IMR-90 (cell line): ENCODE measurements around the gene RPGRIP1L. TPM values are rescaled to one million over a fixed set of nuclear protein-coding genes. Genes with fewer than 3 reads are reported as not detected.

Experiments used
- ATAC-seq: fragments of 200-7000 bp; cut with Tn5 transposase; 2 replicates; pipeline ENCODE4 v1.9.1; 2020; ENCODE audit warnings: low read depth, mild to moderate bottlenecking, moderate library complexity
- BruUV-seq: library from RNA; stranded (reverse); fragments of 400-500 nt; replicated peaks from 2 replicates; lab custom pipeline; 2021; lab: Mats Ljungman, UMichigan
- CTCF ChIA-PET: fragments of 300-600 bp; formaldehyde crosslinking; extraction: SDS; loops from one replicate; lab custom pipeline; 2021; ENCODE audit warnings: antibody characterized with exemption; lab: Yijun Ruan, JAX
- POLR2A ChIA-PET: fragments of 300-600 bp; sonication (Branson Sonifier 250); formaldehyde crosslinking; loops from one replicate; lab custom pipeline; 2022; ENCODE audit warnings: antibody characterized with exemption; ENCODE audit not compliant: unreplicated experiment; lab: Charles Lee
- DNase-seq: peaks from one replicate; pipeline ENCODE4 v3.0.0; 2013
- H2AFZ ChIP-seq: replicated peaks from 2 replicates; pipeline ENCODE3; 2013; ENCODE audit warnings: low read length, mild to moderate bottlenecking; ENCODE audit not compliant: poor library complexity
- H2AK5ac ChIP-seq: 2 replicates; pipeline ENCODE4 v1.6.1; 2013; ENCODE audit warnings: low read depth, low read length, inconsistent platforms
- H2AK9ac ChIP-seq: replicated peaks from 2 replicates; pipeline ENCODE3; 2013; ENCODE audit warnings: mild to moderate bottlenecking, low read depth, low read length, moderate library complexity; ENCODE audit not compliant: poor library complexity
- H2BK120ac ChIP-seq: 2 replicates; pipeline ENCODE4 v1.6.1; 2013; ENCODE audit warnings: low read depth, low read length, inconsistent platforms
- H2BK15ac ChIP-seq: 3 replicates; pipeline ENCODE4 v1.6.1; 2013; ENCODE audit warnings: low read depth, low read length, inconsistent platforms
- H2BK20ac ChIP-seq: 2 replicates; pipeline ENCODE4 v1.6.1; 2013; ENCODE audit warnings: low read depth, mild to moderate bottlenecking, inconsistent platforms, low read length, moderate library complexity
- H2BK5ac ChIP-seq: 2 replicates; pipeline ENCODE4 v1.6.1; 2013; ENCODE audit warnings: mild to moderate bottlenecking, low read depth, low read length, inconsistent platforms; ENCODE audit not compliant: poor library complexity, severe bottlenecking
- H3K14ac ChIP-seq: replicated peaks from 2 replicates; pipeline ENCODE4 v1.6.1; 2013; ENCODE audit warnings: low read depth, low read length, inconsistent platforms
- H3K18ac ChIP-seq: 2 replicates; pipeline ENCODE4 v1.6.1; 2013; ENCODE audit warnings: low read depth, low read length, control low read depth
- H3K23ac ChIP-seq: 2 replicates; pipeline ENCODE4 v1.6.1; 2013; ENCODE audit warnings: low read depth, low read length, inconsistent platforms
- H3K27ac ChIP-seq: 2 replicates; pipeline ENCODE4 v1.5.1; 2013; ENCODE audit warnings: mild to moderate bottlenecking, control low read depth, low read length; ENCODE audit not compliant: insufficient read depth
- H3K27me3 ChIP-seq: 2 replicates; pipeline ENCODE4 v1.6.1; 2013; ENCODE audit warnings: low read length; ENCODE audit not compliant: control insufficient read depth, insufficient read depth
- H3K36me3 ChIP-seq: 2 replicates; pipeline ENCODE4 v1.6.1; 2013; ENCODE audit warnings: low read length, mixed read lengths; ENCODE audit not compliant: control insufficient read depth, insufficient read depth
- H3K4ac ChIP-seq: 2 replicates; pipeline ENCODE4 v1.6.1; 2013; ENCODE audit warnings: low read depth, low read length, inconsistent platforms
- H3K4me1 ChIP-seq: 2 replicates; pipeline ENCODE4 v1.6.1; 2013; ENCODE audit warnings: low read length, mixed read lengths; ENCODE audit not compliant: control insufficient read depth, insufficient read depth
- H3K4me2 ChIP-seq: 2 replicates; pipeline ENCODE4 v1.6.1; 2013; ENCODE audit warnings: low read depth, mild to moderate bottlenecking, control low read depth, low read length, moderate library complexity
- H3K4me3 ChIP-seq: 2 replicates; pipeline ENCODE4 v1.5.1; 2013; ENCODE audit warnings: low read depth, mild to moderate bottlenecking, control low read depth, low read length, moderate library complexity; ENCODE audit not compliant: insufficient read depth
- H3K56ac ChIP-seq: 2 replicates; pipeline ENCODE4 v1.6.1; 2013; ENCODE audit warnings: low read length, inconsistent platforms; ENCODE audit not compliant: insufficient read depth; ENCODE audit errors: extremely low read depth
- H3K79me1 ChIP-seq, 2 experiments: 2 replicates each; pipeline ENCODE4 v1.6.1; 2013; ENCODE audit warnings: low read length in 2 of 2, inconsistent platforms in 1 of 2, low read depth in 1 of 2
- H3K9ac ChIP-seq: 2 replicates; pipeline ENCODE4 v1.6.1; 2013; ENCODE audit warnings: low read depth, low read length, control low read depth
- H3K9me1 ChIP-seq: 2 replicates; pipeline ENCODE4 v1.6.1; 2013; ENCODE audit warnings: low read length, inconsistent platforms; ENCODE audit not compliant: insufficient read depth
- H3K9me3 ChIP-seq: 2 replicates; pipeline ENCODE4 v1.6.1; 2013; ENCODE audit warnings: low read length; ENCODE audit not compliant: control insufficient read depth, insufficient read depth
- H4K20me1 ChIP-seq: 2 replicates; pipeline ENCODE4 v1.6.1; 2013; ENCODE audit warnings: low read length, inconsistent platforms; ENCODE audit not compliant: insufficient read depth
- H4K5ac ChIP-seq: 2 replicates; pipeline ENCODE4 v1.6.1; 2013; ENCODE audit warnings: mild to moderate bottlenecking, low read depth, low read length, control low read depth
- H4K8ac ChIP-seq, 2 experiments: 2 replicates each; pipeline ENCODE4 v1.6.1; 2013; ENCODE audit warnings: low read depth in 2 of 2, low read length in 2 of 2, control low read depth in 1 of 2, inconsistent platforms in 1 of 2
- H4K91ac ChIP-seq: 2 replicates; pipeline ENCODE4 v1.6.1; 2013; ENCODE audit warnings: low read depth, low read length, inconsistent platforms; ENCODE audit not compliant: insufficient read depth
- CEBPB ChIP-seq: IDR thresholded peaks from 2 replicates; pipeline ENCODE4 v1.6.1; 2012; ENCODE audit warnings: low read depth, low read length, improper control_type of control experiment
- CHD1 ChIP-seq: IDR thresholded peaks from 2 replicates; pipeline ENCODE4 v1.6.1; 2012; ENCODE audit warnings: low read depth, low read length, improper control_type of control experiment
- CTCF ChIP-seq: conservative IDR thresholded peaks from 2 replicates; pipeline ENCODE4 v1.5.1; 2012; ENCODE audit warnings: mild to moderate bottlenecking, low read depth, low read length, improper control_type of control experiment
- ELK1 ChIP-seq: fragments of 150-350 bp; IDR thresholded peaks from 2 replicates; pipeline ENCODE4 v1.6.1; 2016; ENCODE audit warnings: low read depth, mild to moderate bottlenecking, low read length, moderate library complexity, borderline replicate concordance
- FOS ChIP-seq: fragments of 150-350 bp; IDR thresholded peaks from 2 replicates; pipeline ENCODE4 v1.6.1; 2016; ENCODE audit warnings: low read depth, low read length
- MAFK ChIP-seq: IDR thresholded peaks from 2 replicates; pipeline ENCODE4 v1.6.1; 2012; ENCODE audit warnings: low read depth, low read length, improper control_type of control experiment
- MAZ ChIP-seq: IDR thresholded peaks from 2 replicates; pipeline ENCODE4 v1.6.1; 2012; ENCODE audit warnings: low read depth, mild to moderate bottlenecking, low read length, improper control_type of control experiment, moderate library complexity, borderline replicate concordance
- MXI1 ChIP-seq: IDR thresholded peaks from 2 replicates; pipeline ENCODE4 v1.6.1; 2012; ENCODE audit warnings: low read depth, mild to moderate bottlenecking, low read length, moderate library complexity, borderline replicate concordance
- NFE2L2 ChIP-seq: fragments of 150-350 bp; IDR thresholded peaks from 2 replicates; pipeline ENCODE4 v1.6.1; 2016; ENCODE audit warnings: low read depth, mild to moderate bottlenecking, low read length
- POLR2A ChIP-seq: IDR thresholded peaks from 2 replicates; pipeline ENCODE4 v1.6.1; 2012; ENCODE audit warnings: mild to moderate bottlenecking, low read depth, low read length
- RAD21 ChIP-seq: IDR thresholded peaks from 2 replicates; pipeline ENCODE4 v1.6.1; 2012; ENCODE audit warnings: low read length, improper control_type of control experiment
- RCOR1 ChIP-seq: IDR thresholded peaks from 2 replicates; pipeline ENCODE4 v1.6.1; 2012; ENCODE audit warnings: mild to moderate bottlenecking, low read length, improper control_type of control experiment; ENCODE audit not compliant: insufficient replicate concordance
- RFX5 ChIP-seq: IDR thresholded peaks from 2 replicates; pipeline ENCODE4 v1.8.0; 2012; ENCODE audit warnings: low read depth, mild to moderate bottlenecking, low read length, moderate library complexity
- SMC3 ChIP-seq: fragments of 150-350 bp; IDR thresholded peaks from 2 replicates; pipeline ENCODE4 v1.6.1; 2016; ENCODE audit warnings: low read depth, mild to moderate bottlenecking, antibody characterized with exemption, low read length, moderate library complexity
- USF2 ChIP-seq: fragments of 150-350 bp; IDR thresholded peaks from 2 replicates; pipeline ENCODE4 v1.6.1; 2017; ENCODE audit warnings: mild to moderate bottlenecking, antibody characterized with exemption, low read length, low read depth
- WGBS, 2 experiments: methylation state at CpG; one replicate each; pipeline versions ENCODE4 v1.1.5 to v1.1.7; 2013; ENCODE audit warnings: missing lambda C conversion rate in 2 of 2; ENCODE audit not compliant: insufficient read length in 1 of 2; ENCODE audit errors: extremely low coverage in 2 of 2; 5-methylcytosine and 5-hydroxymethylcytosine counted together
- dilution Hi-C: fragments of 300-500 bp; cut with HindIII; formaldehyde crosslinking; loops from one replicate; pipeline ENCODE4 v1.14.3; 2018; ENCODE audit warnings: low sequenced_read_pairs; ENCODE audit not compliant: unreplicated experiment
- in situ Hi-C: fragments of 300-500 bp; cut with MboI; formaldehyde crosslinking; loops from 3 replicates; pipeline ENCODE4 v1.14.3; 2019; ENCODE audit warnings: low sequenced_read_pairs, inconsistent platforms, mixed read lengths
- intact Hi-C: fragments of 100-400 bp; cut with micrococcal nuclease; formaldehyde crosslinking; loops from 2 replicates; pipeline ENCODE4 v1.10.0; 2022
- polyA plus RNA-seq, 3 experiments: library from polyadenylated mRNA; depleted of rRNA; stranded (reverse); fragments of >200 nt; gene quantifications; 2 replicates each; pipeline ENCODE4 v1.2.3, GENCODE V29; 2012; ENCODE audit warnings: low replicate concordance in 1 of 3
- total RNA-seq: library from RNA; depleted of rRNA; stranded (reverse); fragments of >200 nt; gene quantifications from 2 replicates; pipeline ENCODE4 v1.2.3, GENCODE V29; 2012

RPGRIP1L gene
- total and polyA plus RNA-seq, 2 of the 4 experiments (the other 2 are of a cell fraction), result 7.3 to 10.4 TPM

GRCh38 chr16:53605831-53606400 lies 97.7 kb downstream of the RPGRIP1L start:
- no peak overlapping the region for H2BK5ac ChIP-seq
- ATAC-seq (peak; percentile 42), DNase-seq (no peak)
- H4K20me1 ChIP-seq, result no peaks in the 10 kb centered on the region
- H3K4me1 ChIP-seq, result no peaks in the 10 kb centered on the region
- H3K14ac ChIP-seq, result no peak overlapping the region
- no peak overlapping the region for H3K27ac ChIP-seq
- no peak overlapping the region for H2AK9ac ChIP-seq
- no peak overlapping the region for H3K56ac ChIP-seq
- no peak for TF ChIP-seq NFE2L2
- no peak for TF ChIP-seq MAZ
- TF ChIP-seq CHD1, result no peak
- no peak for TF ChIP-seq RFX5
- TF ChIP-seq CEBPB, result no peak
- TF ChIP-seq POLR2A, result no peak
- no peak for TF ChIP-seq RAD21
- no peak for TF ChIP-seq USF2
- no peak for TF ChIP-seq FOS
- TF ChIP-seq RCOR1, result no peak
- TF ChIP-seq CTCF, result no peak
- no peak for TF ChIP-seq MAFK
- no peak for TF ChIP-seq MXI1
- TF ChIP-seq ELK1, result no peak
- TF ChIP-seq SMC3, result no peak
- in situ Hi-C loops, result no loop called here
- no peak overlapping the region for H2AFZ ChIP-seq
- H3K4me3 ChIP-seq, result no peak overlapping the region
- H2BK120ac ChIP-seq, result no peak overlapping the region
- intact Hi-C loops, result no loop called here
- H3K4ac ChIP-seq, result no peak overlapping the region
- H2AK5ac ChIP-seq, result no peak overlapping the region
- no peak overlapping the region for H2BK15ac ChIP-seq
- H3K9me3 ChIP-seq, result no peaks in the 10 kb centered on the region
- no peak overlapping the region for H2BK20ac ChIP-seq
- H3K9ac ChIP-seq, result no peak overlapping the region
- no CpG with 5 or more reads among the region's 2 CpGs for WGBS, 2 experiments
- H3K23ac ChIP-seq, result no peak overlapping the region
- peaks cover 3% of the 10 kb centered on the region; the same call in 1 of the 2 replicates for H3K9me1 ChIP-seq
- H4K5ac ChIP-seq, result no peak overlapping the region
- no peaks in the 10 kb centered on the region for H3K27me3 ChIP-seq
- CTCF ChIA-PET, result no interaction called here
- dilution Hi-C loops, result no loop called here
- peaks cover 5% of the 10 kb centered on the region; the same call in 1 of the 2 replicates for H3K36me3 ChIP-seq
- H3K4me2 ChIP-seq, result no peak overlapping the region
- POLR2A ChIA-PET, result no interaction called here
- no peaks in the 10 kb centered on the region for H3K79me1 ChIP-seq
- no TSS peak for BruUV-seq
- H4K8ac ChIP-seq, result no peak overlapping the region
- no peak overlapping the region for H4K91ac ChIP-seq
- H3K18ac ChIP-seq, result no peak overlapping the region
